Mammary epithelial cell (primary cell): ENCODE data around the gene RALGPS1.

Experiments
- CTCF ChIP-seq, 2 donors: IDR thresholded peaks in 1 of 2; conservative IDR thresholded peaks in 1 of 2; 2 replicates each; pipeline ENCODE4 v1.5.1; 2011 to 2012; ENCODE audit warnings: inconsistent platforms in 2 of 2, low read length in 2 of 2, mild to moderate bottlenecking in 2 of 2, control low read depth in 1 of 2, low read depth in 1 of 2; ENCODE audit not compliant: insufficient read depth in 1 of 2; ENCODE audit errors: extremely low read depth in 1 of 2
- EZH2 ChIP-seq: IDR thresholded peaks from 2 replicates; pipeline ENCODE4 v1.6.1; 2012; ENCODE audit warnings: low read length, inconsistent platforms, borderline replicate concordance

GRCh38 chr9:127090341-127090985, 175.9 kb downstream of the RALGPS1 start:
- TF ChIP-seq EZH2: no peak
- no peak for TF ChIP-seq CTCF (conservative IDR thresholded peaks at IDR 0.05 in 1 of 2, IDR thresholded peaks at IDR 0.05 in 1 of 2; ENCODE audit: extremely low read depth in 1 of 2, insufficient read depth in 1 of 2, low read depth in 1 of 2, low read length in 2 of 2)
